Fibroblast of lung (primary cell): ENCODE data around the gene AP2B1.

ENCODE experiments used
- EZH2 ChIP-seq: IDR thresholded peaks from 2 replicates; pipeline ENCODE4 v1.5.1; 2012; ENCODE audit warnings: low read length, control low read depth, mild to moderate bottlenecking; ENCODE audit errors: missing control alignments
- TF ChIP-seq, protein P1 (sequence below), 2 donors: IDR thresholded peaks in 1 of 2; conservative IDR thresholded peaks in 1 of 2; 1 replicate in 1 of 2; 2 replicates in 1 of 2; pipeline ENCODE4 v1.5.1; 2011 to 2012; ENCODE audit warnings: low read length in 2 of 2, control low read depth in 1 of 2, inconsistent platforms in 1 of 2, low read depth in 1 of 2, mild to moderate bottlenecking in 1 of 2

DNA sequence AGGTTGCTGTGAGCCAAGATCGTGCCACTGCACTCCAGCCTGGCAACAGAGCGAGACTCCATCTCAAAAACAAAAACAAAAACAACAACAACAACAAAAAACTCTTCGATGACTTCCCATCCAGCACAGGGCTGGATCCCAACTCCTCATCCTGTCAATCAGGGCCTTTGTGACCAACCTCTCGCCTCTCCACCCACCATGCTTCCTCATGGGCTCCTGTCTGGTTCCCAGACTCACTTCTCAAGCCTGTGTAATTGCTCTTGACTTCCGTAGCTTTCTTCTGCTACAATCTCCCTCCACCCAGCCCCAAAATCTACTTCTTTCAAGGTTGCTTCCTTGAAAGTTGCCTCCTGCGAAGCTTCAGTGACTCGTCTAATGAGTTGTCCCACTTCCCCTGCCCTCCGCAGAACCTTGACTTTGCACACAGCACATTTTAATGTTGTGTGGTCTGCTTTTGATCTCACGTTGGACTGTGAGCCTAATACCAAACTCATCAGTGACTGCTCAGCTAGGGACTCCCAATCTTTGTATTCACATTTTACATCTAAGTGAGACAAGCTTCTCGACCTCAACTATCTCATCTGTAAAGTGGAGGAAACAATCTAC lies 143.4 kb downstream of the AP2B1 start:
- TF ChIP-seq, protein P1, sequence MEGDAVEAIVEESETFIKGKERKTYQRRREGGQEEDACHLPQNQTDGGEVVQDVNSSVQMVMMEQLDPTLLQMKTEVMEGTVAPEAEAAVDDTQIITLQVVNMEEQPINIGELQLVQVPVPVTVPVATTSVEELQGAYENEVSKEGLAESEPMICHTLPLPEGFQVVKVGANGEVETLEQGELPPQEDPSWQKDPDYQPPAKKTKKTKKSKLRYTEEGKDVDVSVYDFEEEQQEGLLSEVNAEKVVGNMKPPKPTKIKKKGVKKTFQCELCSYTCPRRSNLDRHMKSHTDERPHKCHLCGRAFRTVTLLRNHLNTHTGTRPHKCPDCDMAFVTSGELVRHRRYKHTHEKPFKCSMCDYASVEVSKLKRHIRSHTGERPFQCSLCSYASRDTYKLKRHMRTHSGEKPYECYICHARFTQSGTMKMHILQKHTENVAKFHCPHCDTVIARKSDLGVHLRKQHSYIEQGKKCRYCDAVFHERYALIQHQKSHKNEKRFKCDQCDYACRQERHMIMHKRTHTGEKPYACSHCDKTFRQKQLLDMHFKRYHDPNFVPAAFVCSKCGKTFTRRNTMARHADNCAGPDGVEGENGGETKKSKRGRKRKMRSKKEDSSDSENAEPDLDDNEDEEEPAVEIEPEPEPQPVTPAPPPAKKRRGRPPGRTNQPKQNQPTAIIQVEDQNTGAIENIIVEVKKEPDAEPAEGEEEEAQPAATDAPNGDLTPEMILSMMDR (conservative IDR thresholded peaks at IDR 0.05 in 1 of 2, IDR thresholded peaks at IDR 0.05 in 1 of 2; ENCODE audit: low read depth in 1 of 2, low read length in 2 of 2): no peak
- TF ChIP-seq EZH2: no peak
